Measurements from ENCODE around the gene EVPL. TPM values are rescaled to one million over a fixed set of nuclear protein-coding genes. Genes with fewer than 3 reads are reported as not detected.

The EVPL gene
- total and polyA plus RNA-seq, 12 donors, result 0.04 to 0.31 (median 0.05) TPM; not detected in 6

DNA sequence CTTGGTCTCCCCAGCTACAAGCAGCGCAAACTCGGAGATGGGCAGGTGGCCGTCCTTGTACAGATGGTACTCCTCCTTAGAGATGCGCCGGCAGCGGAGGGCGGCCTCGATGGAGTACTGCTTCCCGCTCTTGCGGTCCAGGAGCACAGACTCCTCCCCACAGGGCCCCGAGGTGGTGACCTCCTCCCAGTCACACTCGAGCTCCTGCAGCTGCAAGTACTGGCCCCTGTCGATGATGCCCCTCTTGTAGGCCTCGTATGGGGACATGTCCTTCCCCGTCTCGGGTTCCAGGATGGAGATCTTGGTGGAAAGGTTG, 19.3 kb downstream of the EVPL start:
- no peak overlapping the region for H3K4me3 ChIP-seq
- no peak for DNase-seq
- H3K27me3 ChIP-seq, result no peaks in the 10 kb centered on the region
- TF ChIP-seq, protein P1, sequence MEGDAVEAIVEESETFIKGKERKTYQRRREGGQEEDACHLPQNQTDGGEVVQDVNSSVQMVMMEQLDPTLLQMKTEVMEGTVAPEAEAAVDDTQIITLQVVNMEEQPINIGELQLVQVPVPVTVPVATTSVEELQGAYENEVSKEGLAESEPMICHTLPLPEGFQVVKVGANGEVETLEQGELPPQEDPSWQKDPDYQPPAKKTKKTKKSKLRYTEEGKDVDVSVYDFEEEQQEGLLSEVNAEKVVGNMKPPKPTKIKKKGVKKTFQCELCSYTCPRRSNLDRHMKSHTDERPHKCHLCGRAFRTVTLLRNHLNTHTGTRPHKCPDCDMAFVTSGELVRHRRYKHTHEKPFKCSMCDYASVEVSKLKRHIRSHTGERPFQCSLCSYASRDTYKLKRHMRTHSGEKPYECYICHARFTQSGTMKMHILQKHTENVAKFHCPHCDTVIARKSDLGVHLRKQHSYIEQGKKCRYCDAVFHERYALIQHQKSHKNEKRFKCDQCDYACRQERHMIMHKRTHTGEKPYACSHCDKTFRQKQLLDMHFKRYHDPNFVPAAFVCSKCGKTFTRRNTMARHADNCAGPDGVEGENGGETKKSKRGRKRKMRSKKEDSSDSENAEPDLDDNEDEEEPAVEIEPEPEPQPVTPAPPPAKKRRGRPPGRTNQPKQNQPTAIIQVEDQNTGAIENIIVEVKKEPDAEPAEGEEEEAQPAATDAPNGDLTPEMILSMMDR (IDR thresholded peaks at IDR 0.05), result no peak
- no peak for ATAC-seq
- H3K27ac ChIP-seq, result no peak overlapping the region
- H3K9me3 ChIP-seq, result no peaks in the 10 kb centered on the region
- peaks cover 0 to 3% (median 0%) of the 10 kb centered on the region in 9 donors for H3K36me3 ChIP-seq
- intact Hi-C loops (cut with DNase I), result loop anchor here in 2 of 10 donors (5.0 to 10.0 kb wide), 2 partner anchors 101 to 243 kb away; partner anchors contain the start of gene GALK1 (in 1 of the 2)
- peaks cover 0 to 15% (median 0%) of the 10 kb centered on the region in 9 donors for H3K4me1 ChIP-seq
- 87 to 89% methylated on average over 16 of the region's 16 CpGs for WGBS, 2 donors

DNA sequence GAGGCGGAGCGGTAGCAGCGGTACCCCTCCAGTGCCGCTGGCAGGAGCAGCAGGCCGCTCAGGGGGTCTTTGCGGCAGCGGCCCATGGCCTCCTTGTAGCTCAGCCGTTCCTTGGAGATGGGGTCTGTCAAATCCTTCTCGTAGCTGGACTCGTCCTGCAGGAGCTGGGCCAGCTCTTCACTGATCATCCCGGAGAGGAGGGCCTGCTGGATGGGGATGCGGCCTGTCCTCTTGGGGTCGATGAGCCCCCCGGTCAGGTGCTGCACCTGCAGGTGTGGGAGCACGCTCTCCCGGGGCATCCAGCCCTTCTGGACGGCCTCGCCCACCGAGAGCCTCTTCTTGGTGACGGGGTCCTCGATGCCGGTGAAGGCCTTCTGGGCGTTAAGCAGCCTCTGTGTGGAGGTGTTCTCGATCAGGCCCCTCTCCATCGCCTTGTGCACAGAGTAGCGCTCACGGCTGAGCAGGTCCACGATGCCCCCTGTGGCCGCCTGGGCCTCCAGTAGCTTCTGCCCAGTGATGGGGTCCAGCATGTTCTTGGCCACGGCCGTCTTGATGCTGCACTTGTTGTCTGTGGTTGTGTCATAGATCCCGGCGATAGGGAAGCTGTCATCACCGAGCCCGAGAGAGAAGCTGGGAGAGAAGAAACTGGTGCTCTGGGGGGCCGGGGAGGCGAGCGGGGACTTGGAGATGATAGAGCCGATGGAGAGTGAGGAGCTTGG, 19.8 kb downstream of the EVPL start:
- 91 to 94% methylated on average over 39 of the region's 39 CpGs for WGBS, 2 donors
- intact Hi-C loops (cut with DNase I), result loop anchor here in 2 of 10 donors (5.0 to 10.0 kb wide), 2 partner anchors 100 to 242 kb away; partner anchors contain the start of gene GALK1 (in 1 of the 2)
- no peak for DNase-seq

DNA sequence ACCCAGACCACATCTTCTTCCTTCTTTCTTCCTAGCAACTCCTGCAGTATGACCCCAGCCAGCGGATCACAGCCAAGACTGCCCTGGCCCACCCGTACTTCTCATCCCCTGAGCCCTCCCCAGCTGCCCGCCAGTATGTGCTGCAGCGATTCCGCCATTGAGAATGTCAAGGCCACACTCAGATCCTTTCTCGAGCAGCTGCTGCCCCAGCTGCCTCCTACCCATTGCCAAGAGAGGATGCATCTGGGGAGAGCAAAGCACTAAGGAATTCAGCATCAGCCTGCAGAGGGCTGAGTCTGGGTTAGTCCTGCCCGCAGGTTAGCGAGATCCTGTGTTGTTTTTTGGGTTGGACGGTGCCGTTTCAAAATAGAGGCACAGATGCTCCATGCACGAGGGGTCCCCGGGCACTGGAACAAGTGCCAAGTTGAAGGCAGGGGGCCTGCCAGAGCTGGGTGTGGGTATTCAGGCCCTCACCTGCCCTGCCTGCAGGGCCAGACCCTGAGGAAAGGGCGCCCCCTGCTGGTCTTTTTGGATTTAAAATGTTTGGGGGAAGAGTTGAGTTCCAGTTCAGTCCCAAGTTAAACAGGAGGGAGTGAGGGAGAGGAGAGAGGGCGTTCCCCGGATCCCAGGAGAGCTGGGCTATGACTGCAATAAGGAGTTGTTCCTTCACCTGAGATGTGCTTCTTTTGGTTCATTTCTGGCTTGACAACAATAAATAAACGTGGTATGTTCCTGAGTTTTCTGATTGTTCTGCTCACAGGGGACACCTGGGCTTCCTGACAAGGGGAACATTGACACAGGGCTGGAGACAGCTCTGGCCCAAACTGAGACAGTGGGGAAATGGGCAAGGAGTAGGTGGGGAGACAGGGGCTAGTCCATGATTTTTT, 21.6 kb downstream of the EVPL start:
- Histone ChIP-seq H3K27me3 (no peaks in the 10 kb centered on the region), H3K9me3 (no peaks in the 10 kb centered on the region), H3K27ac (peak overlapping the region in 3 of 10 donors; percentile 2 to 36 (median 31)), H3K4me3 (no peak overlapping the region), H3K36me3 (peaks cover 0 to 12% (median 0%) of the 10 kb centered on the region in 9 donors), H3K4me1 (peaks cover 0 to 15% (median 0%) of the 10 kb centered on the region in 9 donors)
- ATAC-seq (peak; percentile 35 to 75 (median 64)), DNase-seq (peak; percentile 66 to 78)
- intact Hi-C loops (cut with DNase I), result loop anchor here (1.0 to 10.0 kb wide), 5 partner anchors 98 to 241 kb away; partner anchors contain the start of genes MRPL38 (in 4 of the 10) and GALK1 (in 1 of the 10)
- TF ChIP-seq, protein P1 (IDR thresholded peaks at IDR 0.05), result peak; percentile 63 to 80 (median 78)
- 49 to 51% methylated on average over 16 of the region's 16 CpGs for WGBS, 2 donors

More for the DNA sequence above, 19.8 kb downstream of the EVPL start:
- peaks cover 0 to 15% (median 0%) of the 10 kb centered on the region in 9 donors for H3K4me1 ChIP-seq
- H3K27ac ChIP-seq, result no peak overlapping the region
- TF ChIP-seq, protein P1 (IDR thresholded peaks at IDR 0.05), result no peak
- H3K27me3 ChIP-seq, result no peaks in the 10 kb centered on the region
- H3K9me3 ChIP-seq, result no peaks in the 10 kb centered on the region
- no peak for ATAC-seq
- H3K36me3 ChIP-seq, result peaks cover 0 to 3% (median 0%) of the 10 kb centered on the region in 9 donors
- H3K4me3 ChIP-seq, result no peak overlapping the region

DNA sequence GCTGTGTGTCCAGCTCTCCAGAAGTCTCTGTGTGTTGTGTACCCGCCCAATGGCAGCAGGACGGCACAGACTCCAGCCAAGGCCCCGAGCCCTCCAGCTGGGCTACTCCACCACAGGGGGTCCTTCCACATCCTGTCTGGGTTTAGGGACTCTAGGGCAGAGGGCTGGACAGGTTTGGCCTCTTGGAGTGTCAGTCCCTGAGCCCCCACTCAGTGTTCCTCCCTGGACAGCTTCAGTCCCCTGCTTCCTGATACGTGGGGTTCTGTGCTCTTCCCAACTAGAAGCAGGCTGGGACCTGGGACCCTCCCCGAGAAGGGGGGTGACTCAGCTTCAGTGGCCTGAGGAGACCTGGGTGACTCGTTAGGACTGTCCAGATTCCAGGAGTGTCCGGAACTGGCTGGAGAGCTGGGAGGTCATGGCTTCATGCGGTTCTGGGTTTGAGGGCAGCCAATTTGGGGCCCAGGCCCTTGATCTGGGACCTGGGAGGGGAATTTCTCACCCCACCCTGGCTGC, 22.3 kb downstream of the EVPL start:
- intact Hi-C loops (cut with DNase I), result loop anchor here (1.0 to 10.0 kb wide), 5 partner anchors 98 to 240 kb away; partner anchors contain the start of genes MRPL38 (in 4 of the 10) and GALK1 (in 1 of the 10)
- H3K4me3 ChIP-seq, result no peak overlapping the region
- WGBS, 2 donors, result 71 to 81% methylated on average over 8 of the region's 8 CpGs
- H3K4me1 ChIP-seq, result peaks cover 0 to 15% (median 0%) of the 10 kb centered on the region in 9 donors
- H3K27ac ChIP-seq, result peak overlapping the region in 3 of 10 donors; percentile 2 to 36 (median 31)
- no peaks in the 10 kb centered on the region for H3K27me3 ChIP-seq
- peaks cover 0 to 17% (median 0%) of the 10 kb centered on the region in 9 donors for H3K36me3 ChIP-seq
- DNase-seq (no peak), ATAC-seq (peak in 4 of 8 donors; percentile 2 to 43 (median 18))
- TF ChIP-seq, protein P1 (IDR thresholded peaks at IDR 0.05), result no peak
- no peaks in the 10 kb centered on the region for H3K9me3 ChIP-seq

All from heart right ventricle (tissue), 16 donors.